ENCODE data around the gene TMEM204.

Gene TMEM204

DNA sequence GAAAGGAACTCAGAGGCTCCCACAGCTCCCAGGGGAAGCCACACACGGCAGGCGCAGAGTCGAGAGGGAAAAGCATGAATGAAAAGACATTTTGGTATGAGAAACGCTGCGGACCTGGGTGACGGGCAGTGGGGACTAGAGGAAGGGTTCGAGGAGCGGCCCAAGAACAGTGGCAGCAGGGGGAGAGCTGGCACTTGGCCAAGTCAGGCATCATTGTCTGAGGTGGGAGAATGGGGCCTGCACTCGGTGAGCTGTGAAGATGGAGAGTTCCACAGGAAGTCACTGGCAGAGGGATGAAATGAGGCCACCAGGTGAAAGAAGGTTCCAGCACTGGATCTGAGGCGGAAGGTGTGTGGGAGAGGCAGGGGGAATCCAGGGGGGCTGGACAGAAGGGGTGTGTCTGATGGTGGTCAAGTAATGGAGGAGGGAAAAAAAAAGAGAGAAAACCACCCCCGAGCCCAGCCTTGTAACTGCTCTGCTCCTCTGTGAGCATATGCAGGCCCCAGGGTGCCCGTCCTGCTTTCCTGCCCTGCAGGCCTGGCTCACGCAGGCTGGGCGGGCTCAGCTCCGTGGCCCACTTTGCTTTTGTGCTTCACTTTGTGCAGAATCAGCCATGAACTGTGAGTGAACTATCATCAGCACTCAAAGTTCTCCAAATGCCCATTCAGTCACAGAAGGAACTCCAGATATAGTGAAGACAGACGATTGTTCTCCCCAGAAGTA, 31.8 kb downstream of the TMEM204 start:
- TF ChIP-seq TAF1 (IDR thresholded peaks at IDR 0.05; ENCODE audit: borderline replicate concordance, insufficient read depth, low read length) (no peak), SIN3A (IDR thresholded peaks at IDR 0.05; ENCODE audit: borderline replicate concordance, insufficient read depth, low read length) (no peak), FOXP2 (optimal IDR thresholded peaks at IDR 0.05; ENCODE audit: borderline replicate concordance, extremely low read depth, extremely low read length, insufficient read depth) (no peak), POLR2AphosphoS5 (IDR thresholded peaks at IDR 0.05; ENCODE audit: low read depth, low read length) (no peak)
- TF ChIP-seq, protein P1, sequence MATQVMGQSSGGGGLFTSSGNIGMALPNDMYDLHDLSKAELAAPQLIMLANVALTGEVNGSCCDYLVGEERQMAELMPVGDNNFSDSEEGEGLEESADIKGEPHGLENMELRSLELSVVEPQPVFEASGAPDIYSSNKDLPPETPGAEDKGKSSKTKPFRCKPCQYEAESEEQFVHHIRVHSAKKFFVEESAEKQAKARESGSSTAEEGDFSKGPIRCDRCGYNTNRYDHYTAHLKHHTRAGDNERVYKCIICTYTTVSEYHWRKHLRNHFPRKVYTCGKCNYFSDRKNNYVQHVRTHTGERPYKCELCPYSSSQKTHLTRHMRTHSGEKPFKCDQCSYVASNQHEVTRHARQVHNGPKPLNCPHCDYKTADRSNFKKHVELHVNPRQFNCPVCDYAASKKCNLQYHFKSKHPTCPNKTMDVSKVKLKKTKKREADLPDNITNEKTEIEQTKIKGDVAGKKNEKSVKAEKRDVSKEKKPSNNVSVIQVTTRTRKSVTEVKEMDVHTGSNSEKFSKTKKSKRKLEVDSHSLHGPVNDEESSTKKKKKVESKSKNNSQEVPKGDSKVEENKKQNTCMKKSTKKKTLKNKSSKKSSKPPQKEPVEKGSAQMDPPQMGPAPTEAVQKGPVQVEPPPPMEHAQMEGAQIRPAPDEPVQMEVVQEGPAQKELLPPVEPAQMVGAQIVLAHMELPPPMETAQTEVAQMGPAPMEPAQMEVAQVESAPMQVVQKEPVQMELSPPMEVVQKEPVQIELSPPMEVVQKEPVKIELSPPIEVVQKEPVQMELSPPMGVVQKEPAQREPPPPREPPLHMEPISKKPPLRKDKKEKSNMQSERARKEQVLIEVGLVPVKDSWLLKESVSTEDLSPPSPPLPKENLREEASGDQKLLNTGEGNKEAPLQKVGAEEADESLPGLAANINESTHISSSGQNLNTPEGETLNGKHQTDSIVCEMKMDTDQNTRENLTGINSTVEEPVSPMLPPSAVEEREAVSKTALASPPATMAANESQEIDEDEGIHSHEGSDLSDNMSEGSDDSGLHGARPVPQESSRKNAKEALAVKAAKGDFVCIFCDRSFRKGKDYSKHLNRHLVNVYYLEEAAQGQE (IDR thresholded peaks at IDR 0.05; ENCODE audit: insufficient read depth in 1 of 2, low read depth in 2 of 2, low read length in 2 of 2): no peak

DNA sequence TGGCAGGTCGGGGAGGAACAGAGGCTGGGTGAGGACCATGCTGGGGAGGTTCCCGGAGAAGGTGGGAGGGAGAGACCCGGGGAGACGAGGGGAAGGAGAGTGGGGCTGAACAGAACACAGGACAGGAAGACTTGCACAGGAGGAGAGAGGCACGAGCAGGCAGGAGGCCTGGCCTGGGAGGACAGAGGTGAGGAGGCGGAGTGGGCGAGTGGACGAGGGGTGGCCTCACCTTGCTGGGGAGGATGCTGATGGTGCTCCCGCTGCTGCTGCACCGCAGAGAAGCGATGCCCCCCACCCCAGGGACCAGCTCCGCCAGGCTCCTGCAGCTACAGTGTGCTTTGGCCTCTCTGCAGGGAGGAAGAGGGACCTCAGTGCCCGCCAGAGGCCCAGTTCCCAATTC, 34.5 kb downstream of the TMEM204 start:
- TF ChIP-seq POLR2AphosphoS5 (IDR thresholded peaks at IDR 0.05; ENCODE audit: low read depth, low read length) (no peak), TAF1 (IDR thresholded peaks at IDR 0.05; ENCODE audit: borderline replicate concordance, insufficient read depth, low read length) (no peak), FOXP2 (optimal IDR thresholded peaks at IDR 0.05; ENCODE audit: borderline replicate concordance, extremely low read depth, extremely low read length, insufficient read depth) (no peak), SIN3A (IDR thresholded peaks at IDR 0.05; ENCODE audit: borderline replicate concordance, insufficient read depth, low read length) (no peak)
- TF ChIP-seq, protein P1 (IDR thresholded peaks at IDR 0.05; ENCODE audit: insufficient read depth in 1 of 2, low read depth in 2 of 2, low read length in 2 of 2): no peak

DNA sequence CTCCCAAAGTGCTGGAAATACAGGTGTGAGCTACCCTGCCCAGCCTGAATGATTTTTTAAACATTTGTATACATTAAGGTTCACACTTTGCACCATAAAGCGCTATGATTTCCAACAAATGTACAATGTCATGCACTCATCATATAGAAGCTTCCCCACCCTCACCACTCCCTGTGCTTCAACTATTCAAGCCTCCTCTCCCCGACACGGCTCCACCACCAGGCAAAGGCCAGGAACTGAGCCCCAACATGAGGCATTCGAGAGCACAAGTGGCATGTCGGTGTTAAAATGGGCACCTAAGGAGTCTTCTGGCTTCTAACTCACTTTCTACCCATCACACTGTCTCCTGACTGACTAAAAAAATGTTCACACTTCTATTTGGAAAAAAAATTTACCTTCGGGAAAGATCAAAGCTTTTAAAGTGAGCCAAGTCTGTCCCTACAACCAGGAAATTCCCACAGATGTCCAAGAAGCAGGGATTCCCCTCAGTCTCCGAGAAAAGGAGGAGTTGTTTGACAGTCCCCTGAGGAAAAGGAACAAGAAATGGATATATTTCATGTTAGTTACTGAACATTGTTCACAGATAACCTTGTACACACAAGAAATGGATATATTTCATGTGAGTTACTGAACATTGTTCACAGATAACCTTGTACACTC, 37.7 kb downstream of the TMEM204 start:
- TF ChIP-seq POLR2AphosphoS5 (IDR thresholded peaks at IDR 0.05; ENCODE audit: low read depth, low read length): no peak
- no peak for TF ChIP-seq TAF1 (IDR thresholded peaks at IDR 0.05; ENCODE audit: borderline replicate concordance, insufficient read depth, low read length)
- no peak for TF ChIP-seq FOXP2 (optimal IDR thresholded peaks at IDR 0.05; ENCODE audit: borderline replicate concordance, extremely low read depth, extremely low read length, insufficient read depth)
- TF ChIP-seq, protein P1 (IDR thresholded peaks at IDR 0.05; ENCODE audit: insufficient read depth in 1 of 2, low read depth in 2 of 2, low read length in 2 of 2): no peak
- TF ChIP-seq SIN3A (IDR thresholded peaks at IDR 0.05; ENCODE audit: borderline replicate concordance, insufficient read depth, low read length): no peak

DNA sequence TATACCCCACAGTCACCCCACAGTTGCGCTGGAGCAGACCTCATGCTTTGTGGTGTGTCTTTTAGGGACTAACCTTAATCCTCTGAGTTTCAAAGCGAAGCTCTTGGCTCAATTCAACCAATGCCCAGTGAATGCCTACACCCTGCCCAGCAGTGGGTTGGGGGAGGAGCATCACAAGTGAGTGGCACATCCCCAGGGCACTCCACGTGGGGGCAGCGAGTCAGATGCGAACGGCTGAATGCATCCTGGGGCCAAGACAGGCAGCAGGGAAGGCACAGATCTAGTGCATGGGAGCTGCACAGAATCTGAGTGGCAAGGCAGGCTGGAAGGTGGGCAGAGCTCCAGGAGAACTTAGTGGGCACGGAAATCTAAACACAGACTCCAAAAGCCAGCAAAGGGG, 39.2 kb downstream of the TMEM204 start:
- TF ChIP-seq TAF1 (IDR thresholded peaks at IDR 0.05; ENCODE audit: borderline replicate concordance, insufficient read depth, low read length) (no peak), SIN3A (IDR thresholded peaks at IDR 0.05; ENCODE audit: borderline replicate concordance, insufficient read depth, low read length) (no peak), POLR2AphosphoS5 (IDR thresholded peaks at IDR 0.05; ENCODE audit: low read depth, low read length) (no peak), FOXP2 (optimal IDR thresholded peaks at IDR 0.05; ENCODE audit: borderline replicate concordance, extremely low read depth, extremely low read length, insufficient read depth) (no peak)
- TF ChIP-seq, protein P1 (IDR thresholded peaks at IDR 0.05; ENCODE audit: insufficient read depth in 1 of 2, low read depth in 2 of 2, low read length in 2 of 2): no peak

Data from PFSK-1 (cell line).